OCI-LY1 (cell line): ENCODE results near the gene EFEMP1.

Source experiments
- H2AFZ ChIP-seq: fragments of 200-600 bp; sonication (generic), shearing (Covaris generic); 2 replicates; pipeline ENCODE4 v1.6.0; 2014; ENCODE audit warnings: antibody characterized with exemption, mild to moderate bottlenecking, low read length
- H3F3A ChIP-seq: fragments of 200-600 bp; sonication (generic), shearing (Covaris generic); 2 replicates; pipeline ENCODE4 v1.6.0; 2014; ENCODE audit warnings: mild to moderate bottlenecking, antibody characterized with exemption, low read length, moderate library complexity; ENCODE audit not compliant: insufficient read depth
- H3K27ac ChIP-seq: fragments of 200-600 bp; sonication (generic); 2 replicates; pipeline ENCODE4 v1.5.1; 2014; ENCODE audit warnings: low read length, mixed run types, mild to moderate bottlenecking, low read depth; ENCODE audit not compliant: poor library complexity, severe bottlenecking
- H3K27me3 ChIP-seq: fragments of 200-600 bp; sonication (generic); 2 replicates; pipeline ENCODE4 v1.6.0; 2014; ENCODE audit warnings: antibody characterized with exemption, mild to moderate bottlenecking, low read length, moderate library complexity; ENCODE audit not compliant: insufficient read depth
- H3K36me3 ChIP-seq: fragments of 200-600 bp; sonication (generic); 2 replicates; pipeline ENCODE4 v1.6.1; 2014; ENCODE audit warnings: mild to moderate bottlenecking, antibody characterized with exemption, low read length, moderate library complexity, mixed read lengths; ENCODE audit not compliant: insufficient read depth
- H3K4me1 ChIP-seq: fragments of 200-600 bp; sonication (generic); 2 replicates; pipeline ENCODE4 v1.5.1; 2014; ENCODE audit warnings: mild to moderate bottlenecking, low read length, moderate library complexity; ENCODE audit not compliant: insufficient read depth, severe bottlenecking
- H3K4me2 ChIP-seq: fragments of 200-600 bp; sonication (generic), shearing (Covaris generic); 2 replicates; pipeline ENCODE4 v1.6.1; 2014; ENCODE audit warnings: low read length
- H3K4me3 ChIP-seq: fragments of 200-600 bp; sonication (generic); 2 replicates; pipeline ENCODE4 v1.5.1; 2014; ENCODE audit warnings: low read length, low read depth, mild to moderate bottlenecking, mixed read lengths; ENCODE audit not compliant: poor library complexity, severe bottlenecking
- H3K79me2 ChIP-seq: fragments of 200-600 bp; shearing (Covaris generic); 2 replicates; pipeline ENCODE4 v1.6.1; 2016; ENCODE audit warnings: mixed run types, low read length, mixed read lengths; ENCODE audit not compliant: insufficient read depth
- H3K9ac ChIP-seq: fragments of 200-600 bp; sonication (generic), shearing (Covaris generic); 2 replicates; pipeline ENCODE4 v1.6.1; 2014; ENCODE audit warnings: mild to moderate bottlenecking, low read length, mixed read lengths
- H3K9me2 ChIP-seq: fragments of 200-600 bp; sonication (generic), shearing (Covaris generic); 2 replicates; pipeline ENCODE4 v1.6.1; 2014; ENCODE audit warnings: low read depth, mild to moderate bottlenecking, low read length, mixed read lengths
- H3K9me3 ChIP-seq: fragments of 200-600 bp; shearing (Covaris generic); 2 replicates; pipeline ENCODE4 v1.6.1; 2014; ENCODE audit warnings: low read length, mixed read lengths
- H4K20me1 ChIP-seq: fragments of 200-600 bp; sonication (generic), shearing (Covaris generic); 2 replicates; pipeline ENCODE4 v1.6.0; 2016; ENCODE audit warnings: mild to moderate bottlenecking, low read length; ENCODE audit not compliant: insufficient read depth
- EZH2 ChIP-seq: fragments of 200-600 bp; sonication (generic), shearing (Covaris generic); IDR thresholded peaks from 2 replicates; pipeline ENCODE4 v1.8.0; 2017; ENCODE audit warnings: borderline replicate concordance, mixed run types, mild to moderate bottlenecking, antibody characterized with exemption, low read length, moderate library complexity, mixed read lengths
- TF ChIP-seq, protein P1 (sequence below): fragments of 200-600 bp; sonication (generic), shearing (Covaris generic); IDR thresholded peaks from 2 replicates; pipeline ENCODE4 v1.5.1; 2017; ENCODE audit warnings: mild to moderate bottlenecking, antibody characterized with exemption, low read length, moderate library complexity, mixed read lengths

EFEMP1 gene

DNA sequence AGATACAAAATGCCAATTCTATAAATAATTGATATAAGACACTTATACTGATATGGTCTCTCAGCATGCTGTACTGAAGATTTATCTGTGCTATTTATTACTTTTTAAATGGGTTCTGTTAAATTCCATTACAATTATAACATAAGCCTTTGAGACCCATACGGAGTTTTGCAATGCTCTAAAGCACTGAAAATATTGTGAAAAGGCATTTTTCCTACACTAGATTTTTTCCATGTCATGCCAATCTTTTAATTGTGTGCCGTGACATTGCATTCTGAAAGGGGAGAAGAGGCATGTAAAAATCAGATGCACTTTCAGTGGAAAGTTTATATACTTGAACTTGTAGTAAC lies 46.5 kb downstream of the EFEMP1 start:
- no peaks in the 10 kb centered on the region for H3F3A ChIP-seq
- H3K4me1 ChIP-seq, result no peaks in the 10 kb centered on the region
- H3K4me2 ChIP-seq, result no peak overlapping the region
- no peaks in the 10 kb centered on the region for H3K9me3 ChIP-seq
- H3K79me2 ChIP-seq, result no peaks in the 10 kb centered on the region
- no peaks in the 10 kb centered on the region for H4K20me1 ChIP-seq
- TF ChIP-seq, protein P1, sequence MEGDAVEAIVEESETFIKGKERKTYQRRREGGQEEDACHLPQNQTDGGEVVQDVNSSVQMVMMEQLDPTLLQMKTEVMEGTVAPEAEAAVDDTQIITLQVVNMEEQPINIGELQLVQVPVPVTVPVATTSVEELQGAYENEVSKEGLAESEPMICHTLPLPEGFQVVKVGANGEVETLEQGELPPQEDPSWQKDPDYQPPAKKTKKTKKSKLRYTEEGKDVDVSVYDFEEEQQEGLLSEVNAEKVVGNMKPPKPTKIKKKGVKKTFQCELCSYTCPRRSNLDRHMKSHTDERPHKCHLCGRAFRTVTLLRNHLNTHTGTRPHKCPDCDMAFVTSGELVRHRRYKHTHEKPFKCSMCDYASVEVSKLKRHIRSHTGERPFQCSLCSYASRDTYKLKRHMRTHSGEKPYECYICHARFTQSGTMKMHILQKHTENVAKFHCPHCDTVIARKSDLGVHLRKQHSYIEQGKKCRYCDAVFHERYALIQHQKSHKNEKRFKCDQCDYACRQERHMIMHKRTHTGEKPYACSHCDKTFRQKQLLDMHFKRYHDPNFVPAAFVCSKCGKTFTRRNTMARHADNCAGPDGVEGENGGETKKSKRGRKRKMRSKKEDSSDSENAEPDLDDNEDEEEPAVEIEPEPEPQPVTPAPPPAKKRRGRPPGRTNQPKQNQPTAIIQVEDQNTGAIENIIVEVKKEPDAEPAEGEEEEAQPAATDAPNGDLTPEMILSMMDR, result no peak
- TF ChIP-seq EZH2, result no peak
- H3K9me2 ChIP-seq, result no peaks in the 10 kb centered on the region
- no peak overlapping the region for H3K27ac ChIP-seq
- no peak overlapping the region for H3K4me3 ChIP-seq
- no peaks in the 10 kb centered on the region for H3K27me3 ChIP-seq
- H2AFZ ChIP-seq, result no peak overlapping the region
- H3K36me3 ChIP-seq, result no peaks in the 10 kb centered on the region
- no peak overlapping the region for H3K9ac ChIP-seq

DNA sequence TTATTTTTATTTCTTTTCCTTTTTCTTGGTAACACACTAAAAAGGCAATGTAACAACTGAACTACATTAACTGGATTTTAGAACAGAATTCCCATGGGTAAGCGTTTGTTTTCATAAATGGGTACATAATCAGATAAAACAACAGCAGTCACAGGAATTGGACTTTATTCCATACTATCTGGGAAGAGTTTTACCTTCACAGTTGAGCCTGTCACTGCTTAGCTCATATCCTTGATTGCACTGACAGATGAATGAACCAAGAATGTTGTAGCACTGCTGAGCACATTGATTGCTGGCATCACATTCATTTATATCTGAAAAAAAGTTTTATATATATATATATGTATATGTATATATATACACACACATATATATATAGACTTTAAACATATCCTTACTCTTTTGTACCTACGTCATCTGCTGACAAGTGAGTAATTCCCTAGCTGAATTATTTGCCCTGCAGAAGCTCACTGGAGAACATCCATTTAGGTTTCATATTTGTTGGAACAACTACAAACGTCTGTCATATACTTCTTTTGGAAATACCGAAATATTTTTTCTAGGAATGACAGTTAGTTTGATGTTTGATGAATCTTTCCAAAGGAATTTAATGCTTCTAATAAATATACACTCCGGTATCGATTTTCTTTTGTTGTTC lies 47.0 kb downstream of the EFEMP1 start:
- Histone ChIP-seq H3K27ac (no peak overlapping the region), H3K4me3 (no peak overlapping the region), H3K4me2 (no peak overlapping the region), H2AFZ (no peak overlapping the region), H3K9ac (no peak overlapping the region), H3K27me3 (no peaks in the 10 kb centered on the region), H3F3A (no peaks in the 10 kb centered on the region), H3K9me2 (no peaks in the 10 kb centered on the region), H3K9me3 (no peaks in the 10 kb centered on the region), H3K36me3 (no peaks in the 10 kb centered on the region), H4K20me1 (no peaks in the 10 kb centered on the region), H3K79me2 (no peaks in the 10 kb centered on the region), H3K4me1 (no peaks in the 10 kb centered on the region)
- TF ChIP-seq EZH2, result no peak
- TF ChIP-seq, protein P1, result no peak

DNA sequence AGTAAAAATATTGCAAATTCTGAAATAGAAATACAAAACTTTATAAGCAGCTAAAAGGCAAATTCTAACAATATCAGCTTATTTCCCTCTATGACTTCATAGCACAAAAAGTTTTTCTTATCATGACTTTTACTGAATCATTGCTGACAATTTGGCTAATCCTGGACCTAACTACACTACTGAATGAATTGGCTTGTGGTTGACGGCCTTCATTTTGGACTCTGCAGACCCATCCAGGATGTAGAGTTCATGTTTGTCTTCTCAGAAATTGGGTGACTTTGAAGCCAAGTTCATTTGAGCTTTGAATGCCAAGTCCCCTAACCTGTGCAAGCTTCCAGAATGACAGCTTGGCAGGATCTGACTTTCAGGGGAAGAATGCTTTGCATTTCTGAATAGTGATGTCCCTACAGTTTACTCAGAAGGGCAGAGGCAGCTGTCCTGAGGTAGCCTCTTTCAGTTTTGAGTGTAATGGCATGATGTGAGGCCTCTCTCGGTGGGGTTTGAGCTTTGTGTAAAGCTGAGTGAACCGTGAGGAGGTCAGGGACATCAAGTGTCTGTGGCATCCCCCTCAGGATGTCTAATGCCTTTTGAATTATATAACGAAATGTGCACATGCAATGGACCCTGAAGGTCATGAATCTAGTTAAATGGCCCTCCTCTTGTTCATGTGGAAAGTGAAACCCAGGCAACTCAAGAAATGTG lies 48.0 kb downstream of the EFEMP1 start:
- Histone ChIP-seq H2AFZ (no peak overlapping the region), H3F3A (no peaks in the 10 kb centered on the region), H3K4me3 (no peak overlapping the region), H3K27ac (no peak overlapping the region), H3K36me3 (no peaks in the 10 kb centered on the region), H4K20me1 (no peaks in the 10 kb centered on the region), H3K9ac (no peak overlapping the region), H3K4me2 (no peak overlapping the region), H3K4me1 (no peaks in the 10 kb centered on the region), H3K9me3 (no peaks in the 10 kb centered on the region), H3K9me2 (no peaks in the 10 kb centered on the region), H3K27me3 (no peaks in the 10 kb centered on the region), H3K79me2 (no peaks in the 10 kb centered on the region)
- no peak for TF ChIP-seq EZH2
- TF ChIP-seq, protein P1, result no peak
